ENCODE data around the gene CDH4. TPM values are rescaled to one million over a fixed set of nuclear protein-coding genes. Genes with fewer than 3 reads are reported as not detected.

The CDH4 gene
- total and polyA plus RNA-seq, 2 donors (not counting 3 experiments of a cell fraction or from before 2014, with no cell fraction given): 0.17 to 0.51 TPM

DNA sequence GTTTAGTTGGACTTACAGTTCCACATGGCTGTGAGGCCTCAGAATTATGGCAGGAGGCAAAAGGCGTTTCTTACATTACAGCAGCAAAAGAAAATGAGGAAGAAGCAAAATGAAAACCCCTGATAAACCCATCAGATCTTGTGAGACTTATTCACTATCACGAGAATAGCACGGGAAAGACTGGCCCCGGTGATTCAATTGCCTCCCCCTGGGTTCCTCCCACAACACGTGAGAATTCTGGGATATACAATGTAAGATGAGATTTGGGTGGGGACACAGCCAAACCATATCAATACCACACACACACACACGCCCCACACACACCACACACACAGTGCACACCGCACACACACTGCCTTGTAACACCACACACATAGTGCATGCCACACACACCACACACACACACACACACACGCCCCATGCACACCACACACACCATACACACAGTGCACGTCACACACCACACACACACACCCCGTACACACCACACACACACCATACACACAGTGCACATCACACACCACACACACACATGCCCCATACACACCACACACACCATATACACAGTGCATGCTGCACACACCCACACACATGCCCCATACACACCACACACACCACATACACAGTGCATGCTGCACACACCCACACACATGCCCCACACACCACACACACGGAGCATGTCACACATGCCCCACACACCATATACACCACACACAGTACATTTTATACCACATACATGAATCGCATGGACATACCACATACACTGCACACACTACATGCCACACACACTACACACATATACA, 503.1 kb downstream of the CDH4 start:
- H3K27ac ChIP-seq (ENCODE audit: insufficient read depth, low read depth, low read length): no peak overlapping the region
- FAIRE-seq (no peak), DNase-seq (ENCODE audit: low read depth, low spot score) (no peak)
- intact Hi-C loops (cut with micrococcal nuclease): no loop called here
- H3K4me3 ChIP-seq (replicated peaks in 1 of 3; ENCODE audit: insufficient read depth in 1 of 3, low read depth in 1 of 3, low read length in 3 of 3): no peak overlapping the region
- TF ChIP-seq, protein P1, sequence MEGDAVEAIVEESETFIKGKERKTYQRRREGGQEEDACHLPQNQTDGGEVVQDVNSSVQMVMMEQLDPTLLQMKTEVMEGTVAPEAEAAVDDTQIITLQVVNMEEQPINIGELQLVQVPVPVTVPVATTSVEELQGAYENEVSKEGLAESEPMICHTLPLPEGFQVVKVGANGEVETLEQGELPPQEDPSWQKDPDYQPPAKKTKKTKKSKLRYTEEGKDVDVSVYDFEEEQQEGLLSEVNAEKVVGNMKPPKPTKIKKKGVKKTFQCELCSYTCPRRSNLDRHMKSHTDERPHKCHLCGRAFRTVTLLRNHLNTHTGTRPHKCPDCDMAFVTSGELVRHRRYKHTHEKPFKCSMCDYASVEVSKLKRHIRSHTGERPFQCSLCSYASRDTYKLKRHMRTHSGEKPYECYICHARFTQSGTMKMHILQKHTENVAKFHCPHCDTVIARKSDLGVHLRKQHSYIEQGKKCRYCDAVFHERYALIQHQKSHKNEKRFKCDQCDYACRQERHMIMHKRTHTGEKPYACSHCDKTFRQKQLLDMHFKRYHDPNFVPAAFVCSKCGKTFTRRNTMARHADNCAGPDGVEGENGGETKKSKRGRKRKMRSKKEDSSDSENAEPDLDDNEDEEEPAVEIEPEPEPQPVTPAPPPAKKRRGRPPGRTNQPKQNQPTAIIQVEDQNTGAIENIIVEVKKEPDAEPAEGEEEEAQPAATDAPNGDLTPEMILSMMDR (IDR thresholded peaks at IDR 0.05; ENCODE audit: extremely low read depth in 1 of 2, insufficient read depth in 1 of 2, low read depth in 1 of 2, low read length in 2 of 2): no peak
- TF ChIP-seq JUN (IDR thresholded peaks at IDR 0.05; ENCODE audit: borderline replicate concordance, insufficient read depth, insufficient read length, low read depth) (no peak), FOS (IDR thresholded peaks at IDR 0.05; ENCODE audit: borderline replicate concordance, insufficient read depth, low read length) (no peak)
- no peak overlapping the region for H2AFZ ChIP-seq (ENCODE audit: low read depth, low read length)
- dilution Hi-C loops (cut with MboI; ENCODE audit: extremely low pct_ligation_motif_present, low sequenced_read_pairs): no loop called here
- no peaks in the 10 kb centered on the region for H3K9me3 ChIP-seq (replicated peaks; ENCODE audit: control insufficient read depth, insufficient read depth, low read length)
- no peaks in the 10 kb centered on the region for H3K79me2 ChIP-seq (ENCODE audit: control insufficient read depth, insufficient read depth, low read length)
- no peaks in the 10 kb centered on the region for H4K20me1 ChIP-seq (replicated peaks; ENCODE audit: control insufficient read depth, extremely low read depth, insufficient read depth, low read length)
- no peak overlapping the region for H3K9ac ChIP-seq (replicated peaks; ENCODE audit: extremely low read depth, insufficient read depth, low read length)
- H3K36me3 ChIP-seq (ENCODE audit: control insufficient read depth in 2 of 2, extremely low read depth in 1 of 2, insufficient read depth in 2 of 2, low read length in 2 of 2): no peaks in the 10 kb centered on the region
- no TSS peak for BruUV-seq (replicated peaks)
- ChIA-PET POLR2A (no interaction called here), CTCF (no interaction called here)
- no peak overlapping the region for H3K4me2 ChIP-seq (ENCODE audit: insufficient read depth, low read length)
- peaks cover 5% of the 10 kb centered on the region for H3K4me1 ChIP-seq (ENCODE audit: control insufficient read depth, extremely low read depth, insufficient read depth, low read length)
- H3K9me1 ChIP-seq (replicated peaks; ENCODE audit: control insufficient read depth, extremely low read depth, insufficient read depth, low read length): no peaks in the 10 kb centered on the region
- H3K27me3 ChIP-seq (ENCODE audit: control insufficient read depth in 2 of 2, insufficient read depth in 2 of 2, low read length in 2 of 2): no peaks in the 10 kb centered on the region

Data from endothelial cell of umbilical vein (primary cell).